Right renal cortex interstitium (tissue), 3 donors: ENCODE measurements around the gene CDC6. TPM values are rescaled to one million over a fixed set of nuclear protein-coding genes. Genes with fewer than 3 reads are reported as not detected.

Experiments used
- DNase-seq, 3 donors: peaks; one replicate each; pipeline ENCODE4 v3.0.0-alpha.2; 2013; ENCODE audit warnings: low read depth in 3 of 3, low spot score in 2 of 3
- polyA plus RNA-seq, 3 donors: library from polyadenylated mRNA; unstranded; fragments of 120-200 nt; gene quantifications; one replicate each; pipeline ENCODE4 v1.2.1, GENCODE V29; 2013; ENCODE audit not compliant: insufficient read length in 3 of 3

CDC6 gene
- polyA plus RNA-seq = 10 to 100 TPM; 22.5 to 24.7 (median 23.5) TPM

GRCh38 chr17:40287494-40288369 is at the start of gene CDC6:
Gene CDC6 (plus strand): TSS chr17:40287879. CDS start chr17:40289421, 1,542 bp downstream.
- peak; percentile 98 to 99 (median 99) for DNase-seq

- DNase-seq = no peak
Observed at GRCh38 chr17:40241252-40241834, 46.3 kb upstream of the CDC6 start.

- no peak for DNase-seq
Observed at GRCh38 chr17:40242774-40243173, 44.9 kb upstream of the CDC6 start.

- no peak for DNase-seq
Observed at GRCh38 chr17:40243761-40244160, 43.9 kb upstream of the CDC6 start.

- DNase-seq = no peak
Observed at GRCh38 chr17:40244255-40244654, 43.4 kb upstream of the CDC6 start.

- no peak for DNase-seq
Observed at GRCh38 chr17:40247926-40248495, 39.7 kb upstream of the CDC6 start.

GRCh38 chr17:40248507-40248906 is 39.2 kb upstream of the CDC6 start:
- no peak for DNase-seq

- no peak for DNase-seq
Observed at GRCh38 chr17:40251576-40251975, 36.1 kb upstream of the CDC6 start.

- no peak for DNase-seq
Observed at GRCh38 chr17:40253565-40253964, 34.1 kb upstream of the CDC6 start.

- no peak for DNase-seq
Observed at GRCh38 chr17:40259505-40259904, 28.2 kb upstream of the CDC6 start.

- DNase-seq = no peak
Observed at GRCh38 chr17:40260528-40260927, 27.2 kb upstream of the CDC6 start.

GRCh38 chr17:40264458-40265185 is 23.1 kb upstream of the CDC6 start:
- DNase-seq = no peak

- DNase-seq = no peak
Observed at GRCh38 chr17:40265337-40265736, 22.3 kb upstream of the CDC6 start.

GRCh38 chr17:40266882-40267281 is 20.8 kb upstream of the CDC6 start:
- no peak for DNase-seq

- no peak for DNase-seq
Observed at GRCh38 chr17:40268141-40268712, 19.5 kb upstream of the CDC6 start.

GRCh38 chr17:40278414-40278813 is 9.3 kb upstream of the CDC6 start:
- no peak for DNase-seq

GRCh38 chr17:40279402-40279801 is 8.3 kb upstream of the CDC6 start:
- DNase-seq = no peak

GRCh38 chr17:40281663-40282062 is 6.0 kb upstream of the CDC6 start:
- no peak for DNase-seq

- no peak for DNase-seq
Observed at GRCh38 chr17:40283662-40284061, 4.0 kb upstream of the CDC6 start.

- DNase-seq = no peak
Observed at GRCh38 chr17:40284085-40284713, 3.5 kb upstream of the CDC6 start.
